ENCODE results near the gene RRM2.

RRM2 gene

DNA sequence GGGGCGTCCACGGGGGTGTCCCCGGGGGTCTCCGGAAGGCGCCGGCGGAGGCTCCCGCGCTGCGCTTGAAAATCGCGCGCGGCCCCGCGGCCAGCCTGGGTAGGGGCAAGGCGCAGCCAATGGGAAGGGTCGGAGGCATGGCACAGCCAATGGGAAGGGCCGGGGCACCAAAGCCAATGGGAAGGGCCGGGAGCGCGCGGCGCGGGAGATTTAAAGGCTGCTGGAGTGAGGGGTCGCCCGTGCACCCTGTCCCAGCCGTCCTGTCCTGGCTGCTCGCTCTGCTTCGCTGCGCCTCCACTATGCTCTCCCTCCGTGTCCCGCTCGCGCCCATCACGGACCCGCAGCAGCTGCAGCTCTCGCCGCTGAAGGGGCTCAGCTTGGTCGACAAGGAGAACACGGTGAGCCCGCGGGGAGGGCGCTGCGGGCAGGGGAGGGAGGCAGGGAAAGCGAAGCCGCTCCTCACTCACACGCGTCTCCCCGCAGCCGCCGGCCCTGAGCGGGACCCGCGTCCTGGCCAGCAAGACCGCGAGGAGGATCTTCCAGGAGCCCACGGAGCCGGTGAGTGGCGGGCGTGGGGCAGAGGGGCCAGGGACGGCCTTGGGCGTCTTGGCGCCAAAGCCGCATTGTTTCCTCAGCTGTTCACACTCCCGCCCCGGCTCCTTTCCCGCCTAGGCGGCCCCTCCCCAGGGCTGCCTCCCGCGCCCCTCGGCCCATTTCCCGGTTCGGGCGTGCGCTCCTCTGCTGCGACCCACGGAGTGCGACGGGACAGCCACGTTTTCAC is at the start of gene RRM2:
Gene RRM2, plus strand, starts transcription at position 240 of the 781 bp plus-strand sequence. Its CDS starts 60 bp downstream, at position 300.
- no peak; the same call in 1 of the 2 replicates for TF ChIP-seq ZFX (IDR thresholded peaks at IDR 0.05)
- TF ChIP-seq, protein P1, sequence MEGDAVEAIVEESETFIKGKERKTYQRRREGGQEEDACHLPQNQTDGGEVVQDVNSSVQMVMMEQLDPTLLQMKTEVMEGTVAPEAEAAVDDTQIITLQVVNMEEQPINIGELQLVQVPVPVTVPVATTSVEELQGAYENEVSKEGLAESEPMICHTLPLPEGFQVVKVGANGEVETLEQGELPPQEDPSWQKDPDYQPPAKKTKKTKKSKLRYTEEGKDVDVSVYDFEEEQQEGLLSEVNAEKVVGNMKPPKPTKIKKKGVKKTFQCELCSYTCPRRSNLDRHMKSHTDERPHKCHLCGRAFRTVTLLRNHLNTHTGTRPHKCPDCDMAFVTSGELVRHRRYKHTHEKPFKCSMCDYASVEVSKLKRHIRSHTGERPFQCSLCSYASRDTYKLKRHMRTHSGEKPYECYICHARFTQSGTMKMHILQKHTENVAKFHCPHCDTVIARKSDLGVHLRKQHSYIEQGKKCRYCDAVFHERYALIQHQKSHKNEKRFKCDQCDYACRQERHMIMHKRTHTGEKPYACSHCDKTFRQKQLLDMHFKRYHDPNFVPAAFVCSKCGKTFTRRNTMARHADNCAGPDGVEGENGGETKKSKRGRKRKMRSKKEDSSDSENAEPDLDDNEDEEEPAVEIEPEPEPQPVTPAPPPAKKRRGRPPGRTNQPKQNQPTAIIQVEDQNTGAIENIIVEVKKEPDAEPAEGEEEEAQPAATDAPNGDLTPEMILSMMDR (conservative IDR thresholded peaks at IDR 0.05): no peak
- H3K27ac ChIP-seq: peak within 1 kb of the TSS; percentile 96

DNA sequence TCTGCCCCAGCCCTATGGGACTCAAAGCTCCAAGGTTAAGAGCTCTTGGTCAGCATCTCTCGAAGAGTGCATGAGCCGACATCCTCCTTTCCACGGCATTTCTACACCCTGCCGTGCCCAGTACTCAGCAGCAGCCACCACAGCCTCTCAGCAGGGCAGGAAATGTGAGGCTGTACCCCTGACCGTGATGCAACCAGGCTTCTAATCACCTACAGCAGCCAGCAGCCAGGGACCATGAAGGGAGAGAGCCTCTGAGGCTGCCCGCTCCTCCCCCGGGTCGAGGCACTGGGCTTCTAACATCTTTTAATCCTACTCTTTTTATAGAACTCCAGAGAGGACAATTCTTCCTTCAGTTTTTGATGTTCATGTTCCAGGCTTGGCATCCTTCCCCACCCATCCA is 48.8 kb upstream of the RRM2 start:
- no peak for TF ChIP-seq ZFX (IDR thresholded peaks at IDR 0.05)
- TF ChIP-seq, protein P1 (conservative IDR thresholded peaks at IDR 0.05): no peak

GRCh38 chr2:10075101-10075500 is 47.4 kb upstream of the RRM2 start:
- H3K27ac ChIP-seq: no peak overlapping the region
- TF ChIP-seq, protein P1 (conservative IDR thresholded peaks at IDR 0.05): no peak
- no peak for TF ChIP-seq ZFX (IDR thresholded peaks at IDR 0.05)

More for the DNA sequence above, 48.8 kb upstream of the RRM2 start:
- no peak overlapping the region for H3K27ac ChIP-seq

DNA sequence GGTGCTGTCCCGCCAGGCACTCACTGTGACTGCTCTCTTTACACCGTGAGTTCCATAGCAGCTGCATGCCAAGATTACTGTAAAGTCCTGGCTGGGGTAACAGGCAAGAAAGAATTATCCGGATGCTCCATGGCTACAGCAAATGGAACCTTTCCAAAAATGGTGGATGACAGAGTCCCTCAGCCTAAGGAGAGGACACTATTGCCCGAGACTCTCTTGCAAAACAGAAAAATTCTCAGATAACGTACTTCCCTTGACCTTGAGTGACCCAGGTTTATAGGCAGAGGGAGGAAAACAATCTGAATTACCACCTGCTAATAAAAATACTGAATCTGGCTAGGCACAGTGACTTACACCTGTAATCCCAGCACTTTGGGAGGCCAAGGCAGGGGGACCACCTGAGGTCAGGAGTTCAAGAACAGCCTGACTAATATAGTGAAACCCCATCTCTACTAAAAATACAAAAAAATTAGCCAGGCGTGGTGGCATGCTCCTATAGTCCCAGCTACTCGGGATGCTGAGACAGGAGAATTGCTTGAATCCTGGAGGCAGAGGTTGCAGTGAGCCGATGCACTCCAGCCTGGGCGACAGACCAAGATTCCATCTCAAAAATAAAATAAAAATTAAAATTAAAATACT is 46.8 kb upstream of the RRM2 start:
- TF ChIP-seq, protein P1 (conservative IDR thresholded peaks at IDR 0.05): no peak
- no peak for TF ChIP-seq ZFX (IDR thresholded peaks at IDR 0.05)

DNA sequence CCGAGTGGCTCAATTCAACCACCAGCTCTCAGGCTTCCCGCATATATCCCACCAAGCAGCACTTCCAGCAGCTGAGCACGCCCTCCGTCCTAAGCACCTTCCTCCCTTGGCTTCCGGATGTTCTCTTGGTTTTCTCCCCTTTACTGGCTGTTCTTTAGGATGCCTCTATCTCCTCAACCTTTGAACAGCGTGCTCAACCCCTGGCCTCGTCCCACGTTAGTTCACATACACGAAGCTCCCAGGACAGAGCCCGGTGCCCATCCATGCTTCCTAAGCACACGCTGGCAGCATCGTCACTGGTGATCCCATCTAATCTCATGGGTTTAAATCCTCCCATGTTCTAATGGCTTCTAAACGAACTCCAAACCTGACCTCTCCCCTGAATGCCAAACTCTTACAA is 46.0 kb upstream of the RRM2 start:
- H3K27ac ChIP-seq: no peak overlapping the region
- TF ChIP-seq ZFX (IDR thresholded peaks at IDR 0.05): no peak
- TF ChIP-seq, protein P1 (conservative IDR thresholded peaks at IDR 0.05): no peak

More for the DNA sequence above, 46.8 kb upstream of the RRM2 start:
- H3K27ac ChIP-seq: no peak overlapping the region

GRCh38 chr2:10076988-10077527 is 45.5 kb upstream of the RRM2 start:
- TF ChIP-seq ZFX (IDR thresholded peaks at IDR 0.05): no peak
- TF ChIP-seq, protein P1 (conservative IDR thresholded peaks at IDR 0.05): no peak

DNA sequence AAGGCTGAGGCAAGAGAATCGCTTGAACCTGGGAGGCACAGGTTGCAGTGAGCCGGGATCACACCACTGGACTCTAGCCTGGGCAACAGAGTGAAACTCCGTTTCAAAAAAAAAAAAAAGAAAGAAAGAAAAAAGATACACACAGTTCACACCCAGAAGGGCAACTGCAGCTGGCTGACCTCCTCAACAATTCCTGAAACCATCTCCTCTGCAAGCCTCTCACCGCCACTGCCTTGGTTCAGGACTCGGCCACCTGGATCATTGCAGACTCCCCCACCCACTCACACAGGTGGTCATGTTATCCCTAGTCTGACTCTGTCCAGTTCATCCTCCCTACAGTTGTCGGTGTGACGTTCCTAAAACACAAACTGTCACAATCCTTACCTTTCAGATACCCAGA is 44.5 kb upstream of the RRM2 start:
- TF ChIP-seq ZFX (IDR thresholded peaks at IDR 0.05): no peak
- TF ChIP-seq, protein P1 (conservative IDR thresholded peaks at IDR 0.05): no peak
- no peak overlapping the region for H3K27ac ChIP-seq

More at GRCh38 chr2:10076988-10077527, 45.5 kb upstream of the RRM2 start:
- H3K27ac ChIP-seq: no peak overlapping the region

Data from C4-2B (cell line).